K562 (cell line): ENCODE measurements around the gene TTYH2. TPM values are rescaled to one million over a fixed set of nuclear protein-coding genes. Genes with fewer than 3 reads are reported as not detected.

Experiments
- ATAC-seq: fragments of 200-7000 bp; cut with Tn5 transposase; 3 replicates; pipeline ENCODE4 v1.9.1; 2020; ENCODE audit warnings: moderate library complexity
- BruUV-seq: library from RNA; stranded (reverse); fragments of 400-500 nt; replicated peaks from 2 replicates; lab custom pipeline; 2021; lab: Mats Ljungman, UMichigan
- CTCF ChIA-PET: fragments of 300-600 bp; formaldehyde crosslinking; extraction: SDS; loops from one replicate; lab custom pipeline; 2021; ENCODE audit warnings: low intra/inter-chr PET ratio; lab: Yijun Ruan, JAX
- POLR2A ChIA-PET: fragments of 300-600, 350-650 bp; sonication (Branson Sonifier 250); formaldehyde crosslinking; extraction: SDS; loops from one replicate; lab custom pipeline; 2021; ENCODE audit warnings: antibody characterized with exemption, inconsistent platforms; lab: Yijun Ruan, JAX
- DNase-seq, 4 experiments: peaks; one replicate each; pipeline versions ENCODE4 v3.0.0 to v3.0.0-alpha.2; 2011 to 2018; ENCODE audit warnings: low spot score in 3 of 4, mixed read lengths in 3 of 4; ENCODE audit errors: extremely low read depth in 1 of 4
- FAIRE-seq: peaks from 2 replicates; lab custom pipeline; 2011; peaks lifted over from hg19 to GRCh38; lab: Jason Lieb, UNC
- H2AFZ ChIP-seq: 2 replicates; pipeline ENCODE4 v1.6.0; 2011; ENCODE audit warnings: low read depth, low read length, control low read depth, inconsistent platforms
- H3K27ac ChIP-seq: fragments of 200-600 bp; 3 replicates; pipeline ENCODE4 v1.8.0; 2011; ENCODE audit warnings: low read depth, mild to moderate bottlenecking, control low read depth, inconsistent platforms, low read length, moderate library complexity, mixed read lengths; ENCODE audit errors: extremely low read depth
- H3K27me3 ChIP-seq, 2 experiments: fragments of 300-600 bp in 1 of 2; 2 replicates in 1 of 2; 3 replicates in 1 of 2; pipeline versions ENCODE4 v1.6.0 to v1.8.0; 2011; ENCODE audit warnings: inconsistent platforms in 2 of 2, low read length in 2 of 2, mild to moderate bottlenecking in 1 of 2, mixed read lengths in 1 of 2, moderate library complexity in 1 of 2; ENCODE audit not compliant: control insufficient read depth in 2 of 2, insufficient read depth in 2 of 2
- H3K36me3 ChIP-seq: fragments of 300-600 bp; 3 replicates; pipeline ENCODE4 v1.8.0; 2011; ENCODE audit warnings: mild to moderate bottlenecking, low read length, inconsistent platforms; ENCODE audit not compliant: control insufficient read depth, insufficient read depth
- H3K4me1 ChIP-seq, 2 experiments: fragments of 200-600 bp in 1 of 2; replicated peaks in 1 of 2; 2 replicates in 1 of 2; 3 replicates in 1 of 2; pipeline versions ENCODE4 v1.5.1 to v1.8.0; 2011; ENCODE audit warnings: inconsistent platforms in 2 of 2, low read length in 2 of 2, mild to moderate bottlenecking in 1 of 2, mixed read lengths in 1 of 2, moderate library complexity in 1 of 2; ENCODE audit not compliant: control insufficient read depth in 2 of 2, insufficient read depth in 2 of 2
- H3K4me2 ChIP-seq: 2 replicates; pipeline ENCODE4 v1.6.1; 2011; ENCODE audit warnings: low read length, control low read depth, inconsistent platforms, mixed read lengths; ENCODE audit not compliant: insufficient read depth
- H3K4me3 ChIP-seq: fragments of 200-600 bp; sonication (generic), shearing (Covaris generic); 2 replicates; pipeline ENCODE4 v1.5.1; 2016; ENCODE audit warnings: control low read depth, inconsistent platforms
- H3K79me2 ChIP-seq: fragments of 200-600 bp; 3 replicates; pipeline ENCODE4 v1.8.0; 2011; ENCODE audit warnings: low read length, inconsistent platforms; ENCODE audit not compliant: control insufficient read depth, insufficient read depth
- H3K9ac ChIP-seq, 2 experiments: 2 replicates each; pipeline versions ENCODE4 v1.6.0 to v1.6.1; 2011; ENCODE audit warnings: low read depth in 2 of 2, low read length in 2 of 2, control low read depth in 1 of 2, inconsistent platforms in 1 of 2, mild to moderate bottlenecking in 1 of 2, mixed read lengths in 1 of 2; ENCODE audit not compliant: insufficient read depth in 1 of 2
- H3K9me1 ChIP-seq: one replicate; pipeline ENCODE4 v1.6.0; 2011; ENCODE audit warnings: inconsistent platforms, mild to moderate bottlenecking, low read length, moderate library complexity; ENCODE audit not compliant: control insufficient read depth, insufficient read depth
- H3K9me3 ChIP-seq: replicated peaks from 2 replicates; pipeline ENCODE4 v1.5.1; 2011; ENCODE audit warnings: low read depth, low read length, inconsistent platforms; ENCODE audit not compliant: control insufficient read depth, insufficient read depth
- H4K20me1 ChIP-seq: replicated peaks from 2 replicates; pipeline ENCODE4 v1.6.1; 2011; ENCODE audit warnings: low read length, inconsistent platforms, mixed read lengths; ENCODE audit not compliant: control insufficient read depth, insufficient read depth
- EP300 ChIP-seq: IDR thresholded peaks from 2 replicates; pipeline ENCODE4 v1.6.1; 2012; ENCODE audit warnings: low read length, improper control_type of control experiment
- KDM1A ChIP-seq, 2 experiments: fragments of 450-650 bp; IDR thresholded peaks; 2 replicates each; pipeline ENCODE4 v1.6.1; 2016; ENCODE audit warnings: mild to moderate bottlenecking in 2 of 2
- KDM2B ChIP-seq: fragments of 250-450 bp; sonication (Bioruptor Pico); IDR thresholded peaks from 2 replicates; pipeline ENCODE4 v1.8.0; 2021; ENCODE audit warnings: mild to moderate bottlenecking, moderate library complexity
- MYBL2 ChIP-seq, 2 experiments: fragments of 450-650 bp in 1 of 2; sonication (generic) in 1 of 2; formaldehyde crosslinking in 1 of 2; IDR thresholded peaks; 2 replicates each; pipeline versions ENCODE4 v1.6.1 to v1.8.1; 2017 to 2022; ENCODE audit warnings: borderline replicate concordance in 1 of 2, inconsistent platforms in 1 of 2, low read depth in 1 of 2, mild to moderate bottlenecking in 1 of 2, missing genetic modification reagents in 1 of 2, moderate library complexity in 1 of 2
- SMARCC2 ChIP-seq: fragments of 450-650 bp; IDR thresholded peaks from 2 replicates; pipeline ENCODE4 v1.6.1; 2017; ENCODE audit warnings: antibody characterized with exemption, moderate library complexity, mild to moderate bottlenecking, low read depth
- TCFL5 ChIP-seq: fragments of 250-450 bp; sonication (Bioruptor Pico); conservative IDR thresholded peaks from 2 replicates; pipeline ENCODE4 v1.6.1; 2021; ENCODE audit warnings: mild to moderate bottlenecking, moderate library complexity, matching md5 sums
- ZNF589 ChIP-seq: fragments of 200-800 bp; sonication (Bioruptor generic); IDR thresholded peaks from 2 replicates; pipeline ENCODE4 v1.6.1; 2016; ENCODE audit warnings: low read depth, missing genetic modification characterization, missing compliant biosample characterization
- ZNF785 ChIP-seq: fragments of 250-450 bp; sonication (Bioruptor Pico); IDR thresholded peaks from 2 replicates; pipeline ENCODE4 v1.4.0; 2020; ENCODE audit warnings: mild to moderate bottlenecking
- WGBS: fragments of 100-300 bp; shearing (Covaris generic); methylation state at CpG from one replicate; pipeline ENCODE4 v1.1.6; 2016; ENCODE audit warnings: low coverage, mixed read lengths; ENCODE audit not compliant: insufficient coverage; ENCODE audit errors: missing lambda C conversion rate; 5-methylcytosine and 5-hydroxymethylcytosine counted together
- in situ Hi-C: fragments of 300-500 bp; cut with MboI; formaldehyde crosslinking; loops from 4 replicates; pipeline ENCODE4 v1.15.0; 2018; ENCODE audit warnings: inconsistent platforms, mixed read lengths
- intact Hi-C: fragments of 100-400 bp; cut with micrococcal nuclease; formaldehyde crosslinking; loops from 2 replicates; pipeline ENCODE4 v1.14.2; 2022
- polyA plus RNA-seq, 8 experiments: library from polyadenylated mRNA; depleted of rRNA in 4 of 8; stranded (reverse) in 5 of 8; unstranded in 3 of 8; fragments of >200 nt; fragmentation: Nextera tagmentation in 2 of 8; fragmentation: Illumina TruSeq in 1 of 8; extraction: Ambion mirVana in 2 of 8; extraction: Trizol in 1 of 8; gene quantifications; 2 replicates each; pipeline versions ENCODE4 v1.2.1 to v1.2.3, GENCODE V29; 2011 to 2014; ENCODE audit warnings: inconsistent platforms in 1 of 8, missing spikeins in 1 of 8
- total RNA-seq, 7 experiments: library from RNA; depleted of rRNA in 6 of 7; stranded (reverse); fragments of >200 nt in 6 of 7; fragmentation: Illumina TruSeq in 2 of 7; extraction: Trizol in 2 of 7; gene quantifications; 2 replicates each; pipeline versions ENCODE4 v1.2.1 to v1.2.3, GENCODE V29; 2011 to 2021; ENCODE audit warnings: low replicate concordance in 1 of 7
- TF ChIP-seq, protein P1 (sequence below): sonication (generic); formaldehyde crosslinking; IDR thresholded peaks from 2 replicates; pipeline ENCODE4 v1.8.0; 2022; ENCODE audit warnings: mild to moderate bottlenecking, missing genetic modification reagents
- TF ChIP-seq, protein P2 (sequence below), 2 experiments: fragments of 450-650 bp in 1 of 2; sonication (generic) in 1 of 2; formaldehyde crosslinking in 1 of 2; IDR thresholded peaks; 2 replicates each; pipeline versions ENCODE4 v1.7.1 to v1.9.0; 2016 to 2022; ENCODE audit warnings: inconsistent platforms in 1 of 2, mild to moderate bottlenecking in 1 of 2, missing genetic modification reagents in 1 of 2

The TTYH2 gene
- total and polyA plus RNA-seq, 9 of the 15 experiments (the other 6 are each of a cell fraction or from before 2014, with no cell fraction given) = 0.03 to 2.0 (median 0.91) TPM

DNA sequence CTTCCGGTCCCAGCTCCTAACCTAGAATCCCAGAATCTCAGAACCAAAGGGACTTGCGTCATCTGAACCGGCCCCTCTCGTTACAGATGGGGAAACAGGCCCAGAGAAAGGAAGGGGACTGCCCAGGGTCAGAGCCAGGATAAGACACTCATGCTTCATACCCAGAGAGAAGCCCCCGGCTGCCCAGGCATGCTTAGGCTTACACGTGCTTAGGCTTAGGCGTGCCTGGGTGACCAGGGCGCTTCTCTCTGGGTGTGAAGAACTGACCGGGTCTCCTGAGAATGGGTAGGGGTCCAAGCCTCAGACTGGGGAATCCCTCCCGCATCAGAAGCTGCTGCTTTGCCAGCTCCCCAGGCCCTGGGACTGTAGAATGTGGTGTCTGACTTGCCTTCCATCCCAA, 30.8 kb downstream of the TTYH2 start:
- Histone ChIP-seq H3K4me3 (no peak overlapping the region), H3K9me3 (no peaks in the 10 kb centered on the region), H3K79me2 (no peaks in the 10 kb centered on the region), H3K4me2 (no peak overlapping the region), H3K9ac (no peak overlapping the region), H3K36me3 (no peaks in the 10 kb centered on the region), H4K20me1 (no peaks in the 10 kb centered on the region), H3K9me1 (no peaks in the 10 kb centered on the region), H2AFZ (no peak overlapping the region), H3K4me1 (peaks cover 0 to 18% of the 10 kb centered on the region in 2 experiments; a peak in 2 of 5 replicates), H3K27me3 (peaks cover 0 to 28% of the 10 kb centered on the region in 2 experiments; a peak in 2 of 5 replicates), H3K27ac (no peak overlapping the region)
- intact Hi-C loops (no loop called here), in situ Hi-C loops (no loop called here)
- DNase-seq (no peak), ATAC-seq (no peak), FAIRE-seq (no peak)
- no TSS peak for BruUV-seq
- TF ChIP-seq MYBL2 (IDR thresholded peaks at IDR 0.05; ENCODE audit: low read depth) (no peak), MYBL2 (CRISPR knock-in tag; IDR thresholded peaks at IDR 0.05; ENCODE audit: borderline replicate concordance) (no peak), ZNF589 (CRISPR knock-in tag) (no peak), KDM2B (CRISPR knock-in tag) (no peak), ZNF785 (CRISPR knock-in tag) (no peak), EP300 (no peak), TCFL5 (CRISPR knock-in tag) (no peak), KDM1A (IDR thresholded peaks at IDR 0.05) (no peak), SMARCC2 (no peak)
- TF ChIP-seq, protein P1, sequence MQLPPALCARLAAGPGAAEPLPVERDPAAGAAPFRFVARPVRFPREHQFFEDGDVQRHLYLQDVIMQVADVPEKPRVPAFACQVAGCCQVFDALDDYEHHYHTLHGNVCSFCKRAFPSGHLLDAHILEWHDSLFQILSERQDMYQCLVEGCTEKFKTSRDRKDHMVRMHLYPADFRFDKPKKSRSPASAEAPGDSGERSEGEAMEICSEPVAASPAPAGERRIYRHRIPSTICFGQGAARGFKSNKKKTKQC (CRISPR knock-in tag) = no peak
- TF ChIP-seq, protein P2, sequence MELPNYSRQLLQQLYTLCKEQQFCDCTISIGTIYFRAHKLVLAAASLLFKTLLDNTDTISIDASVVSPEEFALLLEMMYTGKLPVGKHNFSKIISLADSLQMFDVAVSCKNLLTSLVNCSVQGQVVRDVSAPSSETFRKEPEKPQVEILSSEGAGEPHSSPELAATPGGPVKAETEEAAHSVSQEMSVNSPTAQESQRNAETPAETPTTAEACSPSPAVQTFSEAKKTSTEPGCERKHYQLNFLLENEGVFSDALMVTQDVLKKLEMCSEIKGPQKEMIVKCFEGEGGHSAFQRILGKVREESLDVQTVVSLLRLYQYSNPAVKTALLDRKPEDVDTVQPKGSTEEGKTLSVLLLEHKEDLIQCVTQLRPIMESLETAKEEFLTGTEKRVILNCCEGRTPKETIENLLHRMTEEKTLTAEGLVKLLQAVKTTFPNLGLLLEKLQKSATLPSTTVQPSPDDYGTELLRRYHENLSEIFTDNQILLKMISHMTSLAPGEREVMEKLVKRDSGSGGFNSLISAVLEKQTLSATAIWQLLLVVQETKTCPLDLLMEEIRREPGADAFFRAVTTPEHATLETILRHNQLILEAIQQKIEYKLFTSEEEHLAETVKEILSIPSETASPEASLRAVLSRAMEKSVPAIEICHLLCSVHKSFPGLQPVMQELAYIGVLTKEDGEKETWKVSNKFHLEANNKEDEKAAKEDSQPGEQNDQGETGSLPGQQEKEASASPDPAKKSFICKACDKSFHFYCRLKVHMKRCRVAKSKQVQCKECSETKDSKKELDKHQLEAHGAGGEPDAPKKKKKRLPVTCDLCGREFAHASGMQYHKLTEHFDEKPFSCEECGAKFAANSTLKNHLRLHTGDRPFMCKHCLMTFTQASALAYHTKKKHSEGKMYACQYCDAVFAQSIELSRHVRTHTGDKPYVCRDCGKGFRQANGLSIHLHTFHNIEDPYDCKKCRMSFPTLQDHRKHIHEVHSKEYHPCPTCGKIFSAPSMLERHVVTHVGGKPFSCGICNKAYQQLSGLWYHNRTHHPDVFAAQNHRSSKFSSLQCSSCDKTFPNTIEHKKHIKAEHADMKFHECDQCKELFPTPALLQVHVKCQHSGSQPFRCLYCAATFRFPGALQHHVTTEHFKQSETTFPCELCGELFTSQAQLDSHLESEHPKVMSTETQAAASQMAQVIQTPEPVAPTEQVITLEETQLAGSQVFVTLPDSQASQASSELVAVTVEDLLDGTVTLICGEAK (IDR thresholded peaks at IDR 0.05) = no peak
- TF ChIP-seq, protein P2 (CRISPR knock-in tag; IDR thresholded peaks at IDR 0.05) = no peak
- ChIA-PET CTCF (no interaction called here), POLR2A (interaction anchor here (0.9 kb wide), 1 partner anchor 9 kb away, joined by 3 read pairs; no protein-coding TSS in a partner anchor)
- WGBS = 21% methylated on average over 10 of the region's 10 CpGs
